Thyroid gland (tissue), 4 donors: ENCODE data around the gene ARHGEF4. TPM values are rescaled to one million over a fixed set of nuclear protein-coding genes. Genes with fewer than 3 reads are reported as not detected.

Experiments used
- DNase-seq, 2 donors: peaks; one replicate each; pipeline ENCODE4 v3.0.0-alpha.2; 2019
- H3K27ac ChIP-seq, 3 donors: fragments of 200-600 bp; sonication (generic); 1 replicate in 2 of 3; 2 replicates in 1 of 3; pipeline ENCODE4 v1.5.1; 2016 to 2019; ENCODE audit warnings: mild to moderate bottlenecking in 1 of 3, moderate library complexity in 1 of 3
- H3K27me3 ChIP-seq: fragments of 200-600 bp; sonication (generic); one replicate; pipeline ENCODE4 v1.5.1; 2019
- H3K36me3 ChIP-seq, 2 donors: fragments of 200-600 bp; sonication (generic); one replicate each; pipeline ENCODE4 v1.5.1; 2016 to 2019
- H3K4me1 ChIP-seq, 2 donors: fragments of 200-600 bp; sonication (generic); one replicate each; pipeline ENCODE4 v1.5.1; 2017 to 2019
- H3K4me3 ChIP-seq, 3 donors: fragments of 200-600 bp; sonication (generic); replicated peaks in 1 of 3; 1 replicate in 2 of 3; 2 replicates in 1 of 3; pipeline ENCODE4 v1.5.1; 2016; ENCODE audit warnings: mild to moderate bottlenecking in 1 of 3
- H3K9me3 ChIP-seq: fragments of 200-600 bp; sonication (generic); one replicate; pipeline ENCODE4 v1.5.1; 2017
- CTCF ChIP-seq, 6 experiments: fragments of 200-600 bp in 3 of 6; fragments of 450-650 bp in 3 of 6; sonication (generic) in 3 of 6; IDR thresholded peaks; one replicate each; pipeline ENCODE4 v1.5.1; 2016 to 2019; ENCODE audit warnings: antibody characterized with exemption in 6 of 6, mild to moderate bottlenecking in 2 of 6, inconsistent platforms in 1 of 6, moderate library complexity in 1 of 6
- POLR2A ChIP-seq, 2 donors: fragments of 450-650 bp; IDR thresholded peaks; one replicate each; pipeline ENCODE4 v1.6.1; 2017; ENCODE audit warnings: antibody characterized with exemption in 2 of 2, mild to moderate bottlenecking in 2 of 2, moderate library complexity in 1 of 2
- WGBS, 2 donors: methylation state at CpG; one replicate each; pipeline ENCODE4 v1.1.5; 2017; 5-methylcytosine and 5-hydroxymethylcytosine counted together
- intact Hi-C: fragments of 100-400 bp; cut with DNase I; formaldehyde crosslinking; loops from one replicate; pipeline ENCODE4 v1.15.1; 2023
- total RNA-seq, 4 donors: library from RNA; depleted of rRNA; stranded (reverse); fragments of >200 nt; gene quantifications; one replicate each; pipeline ENCODE4 v1.2.3, GENCODE V29; 2016

Gene ARHGEF4
- total RNA-seq, 4 donors from 2014 or later, result 15.6 to 24.3 (median 22.5) TPM

- TF ChIP-seq POLR2A (IDR thresholded peaks at IDR 0.05) (no peak), CTCF (IDR thresholded peaks at IDR 0.05) (no peak)
Measured at GRCh38 chr2:130954873-130955272, 118.2 kb downstream of the ARHGEF4 start.

GRCh38 chr2:130957915-130958314 is 121.2 kb downstream of the ARHGEF4 start:
- H3K4me3 ChIP-seq, result no peak overlapping the region
- H3K36me3 ChIP-seq, result no peaks in the 10 kb centered on the region
- no peak for DNase-seq
- H3K27me3 ChIP-seq, result no peaks in the 10 kb centered on the region
- H3K9me3 ChIP-seq, result no peaks in the 10 kb centered on the region
- no peaks in the 10 kb centered on the region for H3K4me1 ChIP-seq
- intact Hi-C loops, result no loop called here
- no peak overlapping the region for H3K27ac ChIP-seq
- TF ChIP-seq CTCF (IDR thresholded peaks at IDR 0.05), result no peak
- TF ChIP-seq POLR2A (IDR thresholded peaks at IDR 0.05), result no peak
- WGBS, 2 donors, result 61 to 69% methylated on average over 2 of the region's 2 CpGs

More at GRCh38 chr2:130954873-130955272, 118.2 kb downstream of the ARHGEF4 start:
- H3K27ac ChIP-seq, result no peak overlapping the region
- WGBS, 2 donors, result 94 to 99% methylated on average over 1 of the region's 1 CpG
- H3K4me3 ChIP-seq, result no peak overlapping the region
- intact Hi-C loops, result no loop called here
- DNase-seq, result no peak
- no peaks in the 10 kb centered on the region for H3K9me3 ChIP-seq
- no peaks in the 10 kb centered on the region for H3K36me3 ChIP-seq
- H3K27me3 ChIP-seq, result no peaks in the 10 kb centered on the region
- H3K4me1 ChIP-seq, result no peaks in the 10 kb centered on the region

GRCh38 chr2:130963196-130963848 is 126.6 kb downstream of the ARHGEF4 start:
- no peaks in the 10 kb centered on the region for H3K9me3 ChIP-seq
- TF ChIP-seq CTCF (IDR thresholded peaks at IDR 0.05) (no peak), POLR2A (IDR thresholded peaks at IDR 0.05) (no peak)
- H3K4me1 ChIP-seq, result peaks cover 2 to 8% of the 10 kb centered on the region in 2 donors
- H3K27me3 ChIP-seq, result no peaks in the 10 kb centered on the region
- H3K36me3 ChIP-seq, result no peaks in the 10 kb centered on the region
- intact Hi-C loops, result no loop called here
- H3K4me3 ChIP-seq, result no peak overlapping the region
- H3K27ac ChIP-seq, result no peak overlapping the region
- DNase-seq, result no peak
- 0 to 17% methylated on average over 1 to 16 of the region's 90 CpGs for WGBS, 2 donors

GRCh38 chr2:130963849-130964793 is 127.4 kb downstream of the ARHGEF4 start:
- no peaks in the 10 kb centered on the region for H3K27me3 ChIP-seq
- H3K4me1 ChIP-seq, result peaks cover 2 to 8% of the 10 kb centered on the region in 2 donors
- H3K9me3 ChIP-seq, result no peaks in the 10 kb centered on the region
- no peak overlapping the region for H3K27ac ChIP-seq
- intact Hi-C loops, result no loop called here
- no peak overlapping the region for H3K4me3 ChIP-seq
- DNase-seq, result peak; percentile 47 to 54
- WGBS, 2 donors, result 8 to 9% methylated on average over 29 to 34 of the region's 84 CpGs
- no peaks in the 10 kb centered on the region for H3K36me3 ChIP-seq
- peak in 3 of 6 experiments; percentile 24 to 41 (median 30) for TF ChIP-seq CTCF (IDR thresholded peaks at IDR 0.05)
- no peak for TF ChIP-seq POLR2A (IDR thresholded peaks at IDR 0.05)

- no peak overlapping the region for H3K27ac ChIP-seq
- intact Hi-C loops, result no loop called here
- H3K4me3 ChIP-seq, result no peak overlapping the region
- H3K4me1 ChIP-seq, result peaks cover 2 to 8% of the 10 kb centered on the region in 2 donors
- H3K36me3 ChIP-seq, result no peaks in the 10 kb centered on the region
- TF ChIP-seq CTCF (IDR thresholded peaks at IDR 0.05) (no peak), POLR2A (IDR thresholded peaks at IDR 0.05) (no peak)
- H3K27me3 ChIP-seq, result no peaks in the 10 kb centered on the region
- WGBS, 2 donors, result 93 to 98% methylated on average over 3 of the region's 3 CpGs
- no peaks in the 10 kb centered on the region for H3K9me3 ChIP-seq
- no peak for DNase-seq
Measured at GRCh38 chr2:130964931-130965330, 128.2 kb downstream of the ARHGEF4 start.
